BJ (cell line): ENCODE results near the gene SHISA7. TPM values are rescaled to one million over a fixed set of nuclear protein-coding genes. Genes with fewer than 3 reads are reported as not detected.

Experiments
- CTCF ChIA-PET: fragments of 350-600 bp; formaldehyde crosslinking; extraction: SDS; loops from one replicate; lab custom pipeline; 2021; ENCODE audit warnings: antibody characterized with exemption, inconsistent platforms; lab: Yijun Ruan, JAX
- POLR2A ChIA-PET: fragments of 300-600 bp; sonication (Branson Sonifier 250); formaldehyde crosslinking; extraction: SDS; loops from one replicate; lab custom pipeline; 2021; ENCODE audit warnings: antibody characterized with exemption; lab: Charles Lee
- DNase-seq: peaks from one replicate; pipeline ENCODE4 v3.0.0-alpha.2; 2011; ENCODE audit warnings: low read depth
- H3K27me3 ChIP-seq: 2 replicates; pipeline ENCODE4 v1.6.0; 2011; ENCODE audit warnings: low read length; ENCODE audit not compliant: control insufficient read depth, insufficient read depth
- H3K36me3 ChIP-seq: 2 replicates; pipeline ENCODE4 v1.5.1; 2011; ENCODE audit warnings: low read length; ENCODE audit not compliant: control insufficient read depth, insufficient read depth
- H3K4me3 ChIP-seq: 2 replicates; pipeline ENCODE4 v1.5.1; 2011; ENCODE audit warnings: low read depth, mild to moderate bottlenecking, control low read depth, low read length
- polyA plus RNA-seq: library from polyadenylated mRNA; depleted of rRNA; stranded (reverse); fragments of >200 nt; gene quantifications from 2 replicates; pipeline ENCODE4 v1.2.3, GENCODE V29; 2011
- TF ChIP-seq, protein P1 (sequence below): IDR thresholded peaks from 2 replicates; pipeline ENCODE4 v1.5.1; 2011; ENCODE audit warnings: low read depth, mild to moderate bottlenecking, control low read depth, inconsistent platforms, low read length, moderate library complexity; ENCODE audit not compliant: insufficient read depth

SHISA7 gene
- polyA plus RNA-seq, 1 experiment = not detected

DNA sequence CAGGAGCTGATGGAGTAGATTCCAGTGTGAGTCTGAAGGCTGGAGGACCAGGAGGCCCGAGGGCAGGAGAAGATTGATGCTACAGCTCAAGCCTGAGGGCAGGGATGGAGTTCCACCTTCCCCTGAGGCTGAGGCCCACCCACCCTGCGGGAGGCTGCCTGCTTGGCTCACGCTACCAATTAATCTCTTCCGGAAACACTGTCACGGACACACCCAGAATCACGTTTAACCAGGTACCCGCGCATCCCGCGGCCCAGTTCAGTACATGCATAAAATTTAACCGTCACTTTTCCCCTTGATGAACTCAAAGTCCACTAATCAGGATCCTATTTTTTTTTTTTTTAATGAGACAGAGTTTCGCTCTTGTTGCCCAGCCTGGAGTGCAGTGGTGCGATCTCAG, 28.2 kb upstream of the SHISA7 start:
- POLR2A ChIA-PET = interaction anchor here (0.7 kb wide), 1 partner anchor 132 kb away, joined by 7 read pairs; no protein-coding TSS in a partner anchor
- CTCF ChIA-PET = interaction anchor here (1.0 to 1.4 kb wide), 3 partner anchors 10 to 33 kb away, joined by 3 to 8 read pairs (median 7); partner anchors contain the start of gene ISOC2
- H3K27me3 ChIP-seq = no peaks in the 10 kb centered on the region

DNA sequence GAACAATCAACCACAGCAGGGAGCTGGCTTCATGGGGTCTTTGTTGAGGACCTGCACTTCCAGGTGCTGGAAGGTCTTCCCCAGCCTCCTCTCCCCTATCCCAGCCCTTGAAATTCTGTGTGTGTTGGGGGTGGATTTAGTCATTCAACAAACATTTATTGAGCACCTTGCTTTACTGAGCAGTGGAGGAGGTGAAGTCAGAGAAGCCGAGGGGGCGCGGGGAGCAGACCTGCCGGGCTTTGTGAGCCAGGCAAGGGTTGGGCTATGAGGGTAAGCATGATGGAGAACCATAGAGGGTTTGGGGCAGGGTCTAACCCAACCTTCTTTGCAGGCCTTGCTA, 24.9 kb upstream of the SHISA7 start:
- Histone ChIP-seq H3K4me3 (no peak overlapping the region), H3K36me3 (no peaks in the 10 kb centered on the region), H3K27me3 (no peaks in the 10 kb centered on the region)
- TF ChIP-seq, protein P1, sequence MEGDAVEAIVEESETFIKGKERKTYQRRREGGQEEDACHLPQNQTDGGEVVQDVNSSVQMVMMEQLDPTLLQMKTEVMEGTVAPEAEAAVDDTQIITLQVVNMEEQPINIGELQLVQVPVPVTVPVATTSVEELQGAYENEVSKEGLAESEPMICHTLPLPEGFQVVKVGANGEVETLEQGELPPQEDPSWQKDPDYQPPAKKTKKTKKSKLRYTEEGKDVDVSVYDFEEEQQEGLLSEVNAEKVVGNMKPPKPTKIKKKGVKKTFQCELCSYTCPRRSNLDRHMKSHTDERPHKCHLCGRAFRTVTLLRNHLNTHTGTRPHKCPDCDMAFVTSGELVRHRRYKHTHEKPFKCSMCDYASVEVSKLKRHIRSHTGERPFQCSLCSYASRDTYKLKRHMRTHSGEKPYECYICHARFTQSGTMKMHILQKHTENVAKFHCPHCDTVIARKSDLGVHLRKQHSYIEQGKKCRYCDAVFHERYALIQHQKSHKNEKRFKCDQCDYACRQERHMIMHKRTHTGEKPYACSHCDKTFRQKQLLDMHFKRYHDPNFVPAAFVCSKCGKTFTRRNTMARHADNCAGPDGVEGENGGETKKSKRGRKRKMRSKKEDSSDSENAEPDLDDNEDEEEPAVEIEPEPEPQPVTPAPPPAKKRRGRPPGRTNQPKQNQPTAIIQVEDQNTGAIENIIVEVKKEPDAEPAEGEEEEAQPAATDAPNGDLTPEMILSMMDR = no peak
- DNase-seq = no peak
- ChIA-PET CTCF (interaction anchor here (0.6 to 4.9 kb wide), 35 partner anchors 9 to 332 kb away, joined by 3 to 100 read pairs (median 5); partner anchors contain the start of genes FIZ1, NAT14, SSC5D and U2AF2), POLR2A (interaction anchor here (1.0 kb wide), 1 partner anchor 20 kb away, joined by 5 read pairs; the partner anchor contains the start of gene SSC5D)

More for the DNA sequence above, 28.2 kb upstream of the SHISA7 start:
- H3K4me3 ChIP-seq = no peak overlapping the region
- TF ChIP-seq, protein P1 = no peak
- no peaks in the 10 kb centered on the region for H3K36me3 ChIP-seq
- DNase-seq = no peak

DNA sequence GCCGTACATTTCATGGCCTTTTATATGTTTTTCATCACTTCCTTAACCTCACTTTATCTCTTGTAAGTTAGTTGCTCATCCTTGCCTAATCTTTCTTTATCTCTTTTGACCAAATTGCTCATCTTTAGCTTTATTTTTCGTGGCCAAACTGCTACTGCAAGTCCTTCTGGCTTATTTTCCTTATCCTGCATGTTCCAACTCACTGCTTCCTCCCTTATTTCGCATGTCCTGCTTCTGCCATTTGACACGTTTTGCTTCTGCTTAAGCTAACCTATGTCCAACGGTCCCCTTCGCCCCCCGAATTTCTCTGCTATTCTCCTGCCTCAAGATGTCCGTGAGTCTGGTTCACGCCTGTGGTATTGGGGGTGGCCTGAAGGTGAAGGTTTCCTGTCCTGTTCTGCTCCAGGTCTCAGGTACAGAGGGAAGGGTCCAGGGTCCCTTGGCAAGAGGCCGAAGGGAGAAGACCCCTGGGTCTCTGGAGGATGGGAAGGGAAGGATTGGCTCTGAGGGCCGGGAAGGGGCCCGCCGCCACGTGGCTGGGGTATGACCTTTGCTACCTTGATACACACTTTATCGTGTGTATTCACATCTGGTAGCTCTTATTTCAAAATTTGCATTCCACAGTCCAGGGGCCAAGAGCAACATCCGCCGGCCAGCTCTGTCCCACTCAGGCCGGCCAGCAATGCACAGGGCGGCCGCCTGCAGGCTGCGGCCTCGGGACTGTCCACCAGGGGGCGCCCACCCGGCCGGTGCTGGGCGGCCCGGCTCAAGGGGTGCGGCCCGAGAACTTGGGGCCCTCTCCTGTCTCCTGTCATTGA, 24.3 kb upstream of the SHISA7 start:
- DNase-seq = no peak
- Histone ChIP-seq H3K27me3 (no peaks in the 10 kb centered on the region), H3K36me3 (no peaks in the 10 kb centered on the region), H3K4me3 (no peak overlapping the region)
- TF ChIP-seq, protein P1 = peak; percentile 82
- POLR2A ChIA-PET = interaction anchor here (1.0 kb wide), 1 partner anchor 20 kb away, joined by 5 read pairs; the partner anchor contains the start of gene SSC5D
- CTCF ChIA-PET = interaction anchor here (0.6 to 4.9 kb wide), 45 partner anchors 8 to 331 kb away, joined by 3 to 100 read pairs (median 4); partner anchors contain the start of genes FIZ1, NAT14, SSC5D and TMEM238

DNA sequence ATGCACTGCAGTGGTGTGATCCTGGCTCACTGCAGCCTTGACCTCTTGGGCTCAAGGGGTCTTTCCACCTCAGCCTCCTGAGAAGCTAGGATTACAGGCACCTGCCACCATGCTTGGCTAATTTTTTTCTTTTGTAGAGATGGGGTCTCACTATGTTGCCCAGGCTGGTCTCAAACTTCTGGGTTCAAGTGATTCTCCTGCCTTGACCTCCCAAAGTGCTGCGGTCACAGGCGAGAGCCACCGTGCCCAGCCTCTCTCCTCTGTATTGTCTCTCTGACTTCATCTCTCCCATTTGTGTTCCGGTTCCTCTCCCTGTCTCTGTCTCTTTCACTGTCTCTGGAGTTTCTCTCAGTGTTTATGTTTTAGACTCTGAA, 23.1 kb upstream of the SHISA7 start:
- H3K27me3 ChIP-seq = no peaks in the 10 kb centered on the region
- CTCF ChIA-PET = interaction anchor here (1.5 to 4.9 kb wide), 10 partner anchors 11 to 166 kb away, joined by 3 to 100 read pairs (median 18); partner anchors contain the start of genes SSC5D, ZNF628 and ZNF865
- H3K4me3 ChIP-seq = no peak overlapping the region
- POLR2A ChIA-PET = interaction anchor here (0.7 kb wide), 1 partner anchor 38 kb away, joined by 4 read pairs; no protein-coding TSS in a partner anchor
- H3K36me3 ChIP-seq = no peaks in the 10 kb centered on the region
- TF ChIP-seq, protein P1 = no peak
- no peak for DNase-seq
